Measurements from ENCODE around the gene RPN2. TPM values are rescaled to one million over a fixed set of nuclear protein-coding genes. Genes with fewer than 3 reads are reported as not detected.

The RPN2 gene
- total RNA-seq, 1 donor from 2014 or later: 168 TPM

DNA sequence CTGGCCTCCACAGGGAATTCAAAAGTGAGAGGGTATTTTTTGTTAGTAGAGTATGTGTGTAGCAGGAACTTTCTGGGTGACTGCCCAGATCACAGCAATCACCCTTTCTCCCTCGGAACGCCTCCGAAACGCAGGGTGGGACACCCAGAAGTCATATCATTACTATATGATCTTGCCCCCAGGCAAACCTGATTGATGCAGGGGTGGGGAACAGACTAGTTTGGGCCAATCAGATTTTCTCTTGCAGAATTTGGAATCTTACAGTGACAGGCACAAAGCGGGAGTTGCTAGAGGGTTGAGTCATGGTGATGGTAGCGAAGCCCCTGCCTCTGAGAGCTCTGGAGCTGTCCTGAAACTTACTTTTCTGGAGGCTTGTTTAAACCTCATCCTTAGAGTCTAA is 16.5 kb upstream of the RPN2 start:
- no peak overlapping the region for H3K4me3 Mint-ChIP-seq (ENCODE audit: unreplicated experiment)
- no peaks in the 10 kb centered on the region for H3K9me3 Mint-ChIP-seq (ENCODE audit: unreplicated experiment)
- no peak for DNase-seq (ENCODE audit: extremely low spot score, unreplicated experiment)
- TF ChIP-seq, protein P1, sequence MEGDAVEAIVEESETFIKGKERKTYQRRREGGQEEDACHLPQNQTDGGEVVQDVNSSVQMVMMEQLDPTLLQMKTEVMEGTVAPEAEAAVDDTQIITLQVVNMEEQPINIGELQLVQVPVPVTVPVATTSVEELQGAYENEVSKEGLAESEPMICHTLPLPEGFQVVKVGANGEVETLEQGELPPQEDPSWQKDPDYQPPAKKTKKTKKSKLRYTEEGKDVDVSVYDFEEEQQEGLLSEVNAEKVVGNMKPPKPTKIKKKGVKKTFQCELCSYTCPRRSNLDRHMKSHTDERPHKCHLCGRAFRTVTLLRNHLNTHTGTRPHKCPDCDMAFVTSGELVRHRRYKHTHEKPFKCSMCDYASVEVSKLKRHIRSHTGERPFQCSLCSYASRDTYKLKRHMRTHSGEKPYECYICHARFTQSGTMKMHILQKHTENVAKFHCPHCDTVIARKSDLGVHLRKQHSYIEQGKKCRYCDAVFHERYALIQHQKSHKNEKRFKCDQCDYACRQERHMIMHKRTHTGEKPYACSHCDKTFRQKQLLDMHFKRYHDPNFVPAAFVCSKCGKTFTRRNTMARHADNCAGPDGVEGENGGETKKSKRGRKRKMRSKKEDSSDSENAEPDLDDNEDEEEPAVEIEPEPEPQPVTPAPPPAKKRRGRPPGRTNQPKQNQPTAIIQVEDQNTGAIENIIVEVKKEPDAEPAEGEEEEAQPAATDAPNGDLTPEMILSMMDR (IDR thresholded peaks at IDR 0.05): no peak
- no peaks in the 10 kb centered on the region for H3K4me1 Mint-ChIP-seq (ENCODE audit: unreplicated experiment)
- no peak overlapping the region for H3K27ac Mint-ChIP-seq (ENCODE audit: unreplicated experiment)
- H3K36me3 Mint-ChIP-seq (ENCODE audit: unreplicated experiment): peaks cover 2% of the 10 kb centered on the region
- peaks cover 2% of the 10 kb centered on the region for H3K27me3 Mint-ChIP-seq (ENCODE audit: unreplicated experiment)

GRCh38 chr20:37163832-37164554 is 15.1 kb upstream of the RPN2 start:
- Mint-ChIP-seq H3K9me3 (ENCODE audit: unreplicated experiment) (no peaks in the 10 kb centered on the region), H3K27ac (ENCODE audit: unreplicated experiment) (no peak overlapping the region), H3K4me1 (ENCODE audit: unreplicated experiment) (no peaks in the 10 kb centered on the region), H3K4me3 (ENCODE audit: unreplicated experiment) (no peak overlapping the region), H3K36me3 (ENCODE audit: unreplicated experiment) (peaks cover 4% of the 10 kb centered on the region), H3K27me3 (ENCODE audit: unreplicated experiment) (peaks cover 2% of the 10 kb centered on the region)
- TF ChIP-seq, protein P1 (IDR thresholded peaks at IDR 0.05): no peak
- no peak for DNase-seq (ENCODE audit: extremely low spot score, unreplicated experiment)

- Mint-ChIP-seq H3K4me3 (ENCODE audit: unreplicated experiment) (no peak overlapping the region), H3K36me3 (ENCODE audit: unreplicated experiment) (peaks cover 4% of the 10 kb centered on the region), H3K9me3 (ENCODE audit: unreplicated experiment) (no peaks in the 10 kb centered on the region), H3K27me3 (ENCODE audit: unreplicated experiment) (peaks cover 2% of the 10 kb centered on the region), H3K4me1 (ENCODE audit: unreplicated experiment) (no peaks in the 10 kb centered on the region), H3K27ac (ENCODE audit: unreplicated experiment) (no peak overlapping the region)
- TF ChIP-seq, protein P1 (IDR thresholded peaks at IDR 0.05): no peak
- no peak for DNase-seq (ENCODE audit: extremely low spot score, unreplicated experiment)
These were observed 14.1 kb upstream of the RPN2 start for GRCh38 chr20:37165031-37165430.

- Mint-ChIP-seq H3K9me3 (ENCODE audit: unreplicated experiment) (no peaks in the 10 kb centered on the region), H3K27me3 (ENCODE audit: unreplicated experiment) (peaks cover 2% of the 10 kb centered on the region), H3K27ac (ENCODE audit: unreplicated experiment) (no peak overlapping the region), H3K36me3 (ENCODE audit: unreplicated experiment) (peaks cover 4% of the 10 kb centered on the region), H3K4me3 (ENCODE audit: unreplicated experiment) (no peak overlapping the region), H3K4me1 (ENCODE audit: unreplicated experiment) (no peaks in the 10 kb centered on the region)
- no peak for DNase-seq (ENCODE audit: extremely low spot score, unreplicated experiment)
- TF ChIP-seq, protein P1 (IDR thresholded peaks at IDR 0.05): no peak
These were observed 12.3 kb upstream of the RPN2 start for GRCh38 chr20:37166867-37167266.

DNA sequence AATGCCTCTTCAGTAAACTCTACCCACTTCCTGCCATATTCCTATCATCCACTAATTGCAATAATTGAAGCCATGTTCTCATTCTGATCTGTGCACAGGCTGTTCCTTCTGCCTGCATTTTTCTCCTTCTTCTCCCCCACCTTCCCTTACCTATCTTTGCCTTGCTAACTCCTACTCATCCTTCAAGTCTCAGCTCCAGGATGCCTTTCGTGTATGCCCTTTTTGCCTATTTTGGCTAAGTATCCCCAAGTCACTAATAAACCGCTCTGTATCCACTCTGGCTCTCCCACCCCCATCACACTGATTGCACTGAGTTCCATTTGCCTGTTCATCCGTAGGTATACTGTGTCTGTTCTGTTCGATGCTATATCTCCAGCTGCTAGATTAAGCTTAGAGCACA is 6.3 kb upstream of the RPN2 start:
- H3K36me3 Mint-ChIP-seq (ENCODE audit: unreplicated experiment): peaks cover 2% of the 10 kb centered on the region

More for the DNA sequence above, 6.3 kb upstream of the RPN2 start:
- DNase-seq (ENCODE audit: extremely low spot score, unreplicated experiment): no peak
- TF ChIP-seq, protein P1 (IDR thresholded peaks at IDR 0.05): no peak
- no peak overlapping the region for H3K27ac Mint-ChIP-seq (ENCODE audit: unreplicated experiment)
- H3K4me3 Mint-ChIP-seq (ENCODE audit: unreplicated experiment): no peak overlapping the region
- H3K4me1 Mint-ChIP-seq (ENCODE audit: unreplicated experiment): peaks cover under 1% of the 10 kb centered on the region
- H3K27me3 Mint-ChIP-seq (ENCODE audit: unreplicated experiment): no peaks in the 10 kb centered on the region
- no peaks in the 10 kb centered on the region for H3K9me3 Mint-ChIP-seq (ENCODE audit: unreplicated experiment)
